ENCODE data around the gene TRABD2B. TPM values are rescaled to one million over a fixed set of nuclear protein-coding genes. Genes with fewer than 3 reads are reported as not detected.

The TRABD2B gene
- total and polyA plus RNA-seq, 2 of the 4 experiments (the other 2 are of a cell fraction) = not detected

DNA sequence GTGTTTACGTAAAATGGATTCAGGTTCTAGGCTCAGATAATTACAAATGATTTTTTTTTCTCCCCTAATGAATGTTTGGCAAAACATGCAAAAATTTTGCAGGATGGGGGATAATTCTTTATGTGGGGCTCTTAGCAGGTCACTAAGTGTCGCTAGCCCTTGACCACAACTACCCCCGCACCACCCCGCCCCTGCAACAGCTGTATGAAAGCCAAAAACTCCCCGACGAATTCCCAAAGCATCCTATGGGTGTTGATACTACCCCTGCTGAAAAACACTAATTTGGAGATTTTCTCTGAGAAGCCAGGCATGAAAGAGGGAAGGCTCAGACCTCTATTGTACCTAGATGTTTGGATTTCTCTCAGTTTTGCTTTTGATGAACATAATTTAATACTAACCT lies 243.0 kb downstream of the TRABD2B start (continued):
- TF ChIP-seq CHD1 (IDR thresholded peaks at IDR 0.05; ENCODE audit: low read depth, low read length) = no peak
- TF ChIP-seq SMC3 (IDR thresholded peaks at IDR 0.05; ENCODE audit: low read depth, low read length) = no peak
- no peak for TF ChIP-seq FOS (IDR thresholded peaks at IDR 0.05; ENCODE audit: low read depth, low read length)
- no peak for TF ChIP-seq POLR2A (IDR thresholded peaks at IDR 0.05; ENCODE audit: low read depth, low read length)

DNA sequence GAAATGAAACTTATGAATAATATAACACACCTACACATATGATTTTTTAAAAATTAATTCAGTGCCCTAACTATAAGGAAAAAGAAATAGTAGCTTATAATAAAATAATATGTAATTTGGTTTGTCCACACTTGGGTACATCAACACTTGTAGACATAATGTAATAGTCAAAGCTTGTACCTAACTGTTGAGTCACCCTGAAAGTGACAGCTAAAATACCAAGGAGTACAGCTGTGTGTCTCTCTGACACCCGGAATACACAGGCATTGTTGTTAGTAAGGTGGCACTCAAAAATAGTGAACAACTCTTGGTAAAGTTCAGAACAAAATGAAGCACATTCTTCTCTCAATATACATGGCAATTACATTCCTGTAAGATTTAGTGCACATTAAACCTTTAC lies 243.4 kb downstream of the TRABD2B start:
- Histone ChIP-seq H3K9me3 (ENCODE audit: control insufficient read depth, insufficient read depth, low read length) (no peaks in the 10 kb centered on the region), H3K4me1 (ENCODE audit: control insufficient read depth, insufficient read depth, low read length) (no peaks in the 10 kb centered on the region), H4K5ac (ENCODE audit: low read depth, low read length) (no peak overlapping the region), H3K14ac (replicated peaks; ENCODE audit: low read depth, low read length) (no peak overlapping the region), H3K23ac (ENCODE audit: low read depth, low read length) (no peak overlapping the region), H3K9ac (ENCODE audit: low read depth, low read length) (no peak overlapping the region), H3K4ac (ENCODE audit: low read depth, low read length) (no peak overlapping the region), H3K4me3 (ENCODE audit: insufficient read depth, low read depth, low read length) (no peak overlapping the region), H4K8ac (ENCODE audit: low read depth in 2 of 2, low read length in 2 of 2) (no peak overlapping the region), H3K4me2 (ENCODE audit: low read depth, low read length) (no peak overlapping the region), H3K27me3 (ENCODE audit: control insufficient read depth, insufficient read depth, low read length) (peaks cover 2% of the 10 kb centered on the region; the same call in 1 of the 2 replicates), H2AFZ (replicated peaks; ENCODE audit: low read length, poor library complexity) (no peak overlapping the region), H3K36me3 (ENCODE audit: control insufficient read depth, insufficient read depth, low read length) (no peaks in the 10 kb centered on the region), H3K27ac (ENCODE audit: insufficient read depth, low read length) (no peak overlapping the region), H2AK5ac (ENCODE audit: low read depth, low read length) (no peak overlapping the region), H3K9me1 (ENCODE audit: insufficient read depth, low read length) (no peaks in the 10 kb centered on the region), H2AK9ac (replicated peaks; ENCODE audit: low read depth, low read length, poor library complexity) (no peak overlapping the region), H4K20me1 (ENCODE audit: insufficient read depth, low read length) (no peaks in the 10 kb centered on the region), H2BK15ac (ENCODE audit: low read depth, low read length) (no peak overlapping the region), H2BK120ac (ENCODE audit: low read depth, low read length) (no peak overlapping the region), H2BK20ac (ENCODE audit: low read depth, low read length) (no peak overlapping the region), H3K56ac (ENCODE audit: extremely low read depth, insufficient read depth, low read length) (no peak overlapping the region), H4K91ac (ENCODE audit: insufficient read depth, low read depth, low read length) (no peak overlapping the region), H2BK5ac (ENCODE audit: low read depth, low read length, poor library complexity, severe bottlenecking) (no peak overlapping the region), H3K79me1 (ENCODE audit: low read depth in 1 of 2, low read length in 2 of 2) (no peaks in the 10 kb centered on the region), H3K18ac (ENCODE audit: low read depth, low read length) (no peak overlapping the region)
- intact Hi-C loops (cut with micrococcal nuclease) = no loop called here
- no peak for DNase-seq
- TF ChIP-seq NFE2L2 (IDR thresholded peaks at IDR 0.05; ENCODE audit: low read depth, low read length) = peak; percentile 39; the same call in 1 of the 2 replicates
- no peak for TF ChIP-seq BHLHE40 (IDR thresholded peaks at IDR 0.05; ENCODE audit: low read depth, low read length)
- ChIA-PET POLR2A (ENCODE audit: unreplicated experiment) (no interaction called here), CTCF (interaction anchor here (0.6 to 1.2 kb wide), 2 partner anchors 28 to 454 kb away, joined by 3 read pairs; no protein-coding TSS in a partner anchor)
- no peak for ATAC-seq (ENCODE audit: low read depth)
- dilution Hi-C loops (cut with HindIII; ENCODE audit: low sequenced_read_pairs, unreplicated experiment) = no loop called here
- in situ Hi-C loops (cut with MboI; ENCODE audit: low sequenced_read_pairs) = no loop called here
- no CpG with 5 or more reads among the region's 1 CpG for WGBS, 2 experiments (ENCODE audit: extremely low coverage in 2 of 2, insufficient read length in 1 of 2)
- no TSS peak for BruUV-seq (replicated peaks)
